Activated naive CD4-positive, alpha-beta T cell treated with anti-CD3 and anti-CD28 coated beads for 36 hours (primary cell): ENCODE measurements around the gene ITM2B. TPM values are rescaled to one million over a fixed set of nuclear protein-coding genes. Genes with fewer than 3 reads are reported as not detected.
A peak's percentile ranks its signal among the peaks of the same experiment; 100 is the strongest.
"Not testable (repeated sequence)": the region's sequence is repeated elsewhere in the genome, so short reads cannot be mapped to it uniquely, and the experiment has no call there.

Experiments
- CTCF ChIA-PET: fragments of 350-600 bp; sonication (Branson Sonifier 250); formaldehyde crosslinking; loops from one replicate; lab custom pipeline; 2021; ENCODE audit warnings: antibody characterized with exemption; lab: Charles Lee
- DNase-seq: peaks from one replicate; pipeline ENCODE4 v3.0.0-alpha.2; 2020
- H3K27ac Mint-ChIP-seq: one replicate; pipeline ENCODE4 v1.8.0; 2021; ENCODE audit warnings: mild to moderate bottlenecking, mixed read lengths
- H3K27me3 Mint-ChIP-seq: one replicate; pipeline ENCODE4 v1.8.0; 2021; ENCODE audit warnings: low read depth, mixed read lengths
- H3K36me3 Mint-ChIP-seq: one replicate; pipeline ENCODE4 v1.8.0; 2021; ENCODE audit warnings: low read depth, mixed read lengths
- H3K4me1 Mint-ChIP-seq: one replicate; pipeline ENCODE4 v1.8.0; 2021; ENCODE audit warnings: low read depth, mixed read lengths
- H3K4me3 Mint-ChIP-seq: one replicate; pipeline ENCODE4 v1.8.0; 2021; ENCODE audit warnings: mild to moderate bottlenecking, moderate library complexity, mixed read lengths
- H3K9me3 Mint-ChIP-seq: one replicate; pipeline ENCODE4 v1.8.0; 2021; ENCODE audit warnings: mixed read lengths
- intact Hi-C: fragments of 100-400 bp; cut with micrococcal nuclease; formaldehyde crosslinking; loops from one replicate; pipeline ENCODE4 v1.15.1; 2023
- total RNA-seq, 2 experiments: library from RNA; stranded (reverse); gene quantifications; one replicate each; pipeline ENCODE4 v1.2.3, GENCODE V29; 2021

Gene ITM2B
- total RNA-seq, 2 experiments from 2014 or later: 110 to 112 TPM

DNA sequence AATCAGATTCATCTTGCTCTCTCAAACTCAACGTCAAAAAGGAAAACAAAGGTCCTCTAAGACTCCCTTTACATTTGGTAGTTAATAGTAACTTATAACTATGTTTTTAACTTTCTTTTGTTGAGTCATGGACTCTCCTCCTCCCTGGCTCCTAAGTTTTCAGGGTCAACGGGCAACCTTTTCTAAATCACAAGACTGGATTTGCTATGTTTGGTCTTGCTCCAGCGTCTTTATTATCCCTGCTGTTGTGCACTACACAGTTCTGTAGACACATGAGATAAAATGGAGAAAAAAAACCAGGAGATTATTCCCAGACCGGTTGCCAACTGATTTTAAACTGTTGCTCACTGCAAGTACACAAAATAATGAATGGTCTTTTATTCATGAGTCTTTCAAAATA, 1.9 kb upstream of the ITM2B start:
- H3K4me3 Mint-ChIP-seq: no peak overlapping the region
- CTCF ChIA-PET: interaction anchor here (1.2 to 3.2 kb wide), 3 partner anchors 10 to 104 kb away, joined by 3 to 22 read pairs (median 6); no protein-coding TSS in a partner anchor
- peaks cover 47% of the 10 kb centered on the region for H3K4me1 Mint-ChIP-seq
- intact Hi-C loops: loop anchor here (10.0 kb wide), 1 partner anchor 1436 kb away; the partner anchor contains the start of gene ESD
- H3K36me3 Mint-ChIP-seq: peaks cover 2% of the 10 kb centered on the region
- no peaks in the 10 kb centered on the region for H3K27me3 Mint-ChIP-seq
- no peak overlapping the region for H3K27ac Mint-ChIP-seq
- DNase-seq: no peak
- H3K9me3 Mint-ChIP-seq: no peaks in the 10 kb centered on the region

GRCh38 chr13:48231933-48232332, 1.1 kb upstream of the ITM2B start:
- Mint-ChIP-seq H3K27ac (peak overlapping the region; percentile 92), H3K36me3 (peaks cover 2% of the 10 kb centered on the region), H3K27me3 (no peaks in the 10 kb centered on the region), H3K9me3 (no peaks in the 10 kb centered on the region), H3K4me1 (peaks cover 54% of the 10 kb centered on the region), H3K4me3 (peak overlapping the region; percentile 87)
- DNase-seq: no peak
- CTCF ChIA-PET: interaction anchor here (0.6 to 3.2 kb wide), 13 partner anchors 8 to 348 kb away, joined by 3 to 22 read pairs (median 4); partner anchors contain the start of gene NUDT15
- intact Hi-C loops: loop anchor here (2.0 to 10.0 kb wide), 3 partner anchors 181 to 1437 kb away; partner anchors contain the start of genes ESD, LPAR6 and RCBTB2

DNA sequence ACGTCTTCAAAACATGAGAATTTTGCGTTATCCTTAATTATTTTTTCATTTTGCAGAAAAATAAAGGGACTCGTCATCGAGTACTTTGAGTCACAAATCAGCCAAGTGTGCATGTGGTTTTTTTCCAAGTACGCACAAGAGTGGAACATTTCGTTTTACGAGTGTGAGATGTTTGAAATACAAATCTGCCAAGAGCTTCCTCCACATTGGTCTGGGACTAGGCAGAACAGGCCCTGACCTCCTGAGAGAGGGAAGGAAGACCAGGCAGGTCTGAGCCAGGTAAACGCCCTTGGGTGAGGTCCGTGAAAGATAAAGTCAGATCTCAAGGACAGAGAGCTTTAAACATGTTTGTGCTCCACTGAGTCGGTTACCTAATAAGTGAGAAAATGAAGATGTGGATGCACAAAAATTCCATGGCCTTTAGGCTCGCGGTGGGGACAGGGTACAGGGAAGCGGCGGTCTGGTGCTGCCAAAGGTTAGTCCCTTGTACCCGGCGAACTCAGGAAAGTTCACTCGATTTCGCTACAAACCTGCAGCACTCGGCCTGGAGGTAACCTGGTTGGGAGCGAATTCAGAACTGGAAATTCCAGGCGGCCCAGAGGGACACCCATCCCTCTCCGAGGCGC, 473 bp upstream of the ITM2B start:
- H3K4me3 Mint-ChIP-seq: peak overlapping the region; percentile 87
- peaks cover 2% of the 10 kb centered on the region for H3K36me3 Mint-ChIP-seq
- peak overlapping the region; percentile 92 for H3K27ac Mint-ChIP-seq
- intact Hi-C loops: loop anchor here (1.0 to 10.0 kb wide), 7 partner anchors 71 to 1438 kb away; partner anchors contain the start of genes ESD, LPAR6, RB1 and RCBTB2
- H3K27me3 Mint-ChIP-seq: no peaks in the 10 kb centered on the region
- H3K9me3 Mint-ChIP-seq: no peaks in the 10 kb centered on the region
- no peak for DNase-seq
- CTCF ChIA-PET: interaction anchor here (0.6 to 3.2 kb wide), 17 partner anchors 9 to 348 kb away, joined by 3 to 22 read pairs (median 3); partner anchors contain the start of gene NUDT15
- peaks cover 60% of the 10 kb centered on the region for H3K4me1 Mint-ChIP-seq

- H3K36me3 Mint-ChIP-seq: peaks cover 2% of the 10 kb centered on the region
- intact Hi-C loops: loop anchor here (1.0 to 10.0 kb wide), 9 partner anchors 13 to 1439 kb away; partner anchors contain the start of genes ESD, LPAR6, RB1 and RCBTB2
- no peaks in the 10 kb centered on the region for H3K9me3 Mint-ChIP-seq
- CTCF ChIA-PET: interaction anchor here (1.0 to 3.2 kb wide), 7 partner anchors 10 to 139 kb away, joined by 3 to 22 read pairs (median 6); partner anchors contain the start of gene MED4
- H3K27ac Mint-ChIP-seq: peak overlapping the region; percentile 94
- no peaks in the 10 kb centered on the region for H3K27me3 Mint-ChIP-seq
- peak overlapping the region; percentile 87 for H3K4me3 Mint-ChIP-seq
- peaks cover 60% of the 10 kb centered on the region for H3K4me1 Mint-ChIP-seq
- no peak for DNase-seq
Observed at GRCh38 chr13:48233889-48234488, 983 bp downstream of the ITM2B start.

GRCh38 chr13:48234566-48235340, 1.7 kb downstream of the ITM2B start:
- Mint-ChIP-seq H3K36me3 (peaks cover 2% of the 10 kb centered on the region), H3K27me3 (no peaks in the 10 kb centered on the region), H3K27ac (peak overlapping the region; percentile 94), H3K9me3 (no peaks in the 10 kb centered on the region), H3K4me3 (peak overlapping the region; percentile 87), H3K4me1 (peaks cover 64% of the 10 kb centered on the region)
- intact Hi-C loops: loop anchor here (1.0 to 10.0 kb wide), 9 partner anchors 14 to 1440 kb away; partner anchors contain the start of genes ESD and FNDC3A
- no peak for DNase-seq
- CTCF ChIA-PET: interaction anchor here (1.1 to 2.2 kb wide), 7 partner anchors 11 to 140 kb away, joined by 3 to 14 read pairs (median 4); partner anchors contain the start of gene MED4

GRCh38 chr13:48235341-48236135, 2.5 kb downstream of the ITM2B start:
- Mint-ChIP-seq H3K4me1 (peaks cover 65% of the 10 kb centered on the region), H3K9me3 (no peaks in the 10 kb centered on the region), H3K27ac (peak overlapping the region; percentile 70), H3K36me3 (peaks cover 2% of the 10 kb centered on the region), H3K27me3 (no peaks in the 10 kb centered on the region), H3K4me3 (peak overlapping the region; percentile 60)
- intact Hi-C loops: loop anchor here (1.0 to 10.0 kb wide), 9 partner anchors 14 to 1441 kb away; partner anchors contain the start of genes ESD and FNDC3A
- CTCF ChIA-PET: interaction anchor here (1.1 to 2.2 kb wide), 7 partner anchors 12 to 141 kb away, joined by 3 to 14 read pairs (median 4); partner anchors contain the start of gene MED4
- peak; percentile 27 for DNase-seq

GRCh38 chr13:48236528-48237353, 3.7 kb downstream of the ITM2B start:
- peak overlapping the region; percentile 23 for H3K4me3 Mint-ChIP-seq
- peak overlapping the region; percentile 15 for H3K27ac Mint-ChIP-seq
- intact Hi-C loops: loop anchor here (5.0 to 10.0 kb wide), 3 partner anchors 166 to 1442 kb away; partner anchors contain the start of genes ESD and FNDC3A
- no peaks in the 10 kb centered on the region for H3K27me3 Mint-ChIP-seq
- no peak for DNase-seq
- no peaks in the 10 kb centered on the region for H3K9me3 Mint-ChIP-seq
- CTCF ChIA-PET: interaction anchor here (0.7 to 2.2 kb wide), 4 partner anchors 35 to 1342 kb away, joined by 3 to 14 read pairs (median 4); no protein-coding TSS in a partner anchor
- peaks cover 2% of the 10 kb centered on the region for H3K36me3 Mint-ChIP-seq
- H3K4me1 Mint-ChIP-seq: peaks cover 68% of the 10 kb centered on the region

GRCh38 chr13:48239369-48239768, 6.4 kb downstream of the ITM2B start:
- H3K9me3 Mint-ChIP-seq, H3K27me3 Mint-ChIP-seq, DNase-seq, H3K36me3 Mint-ChIP-seq, H3K4me3 Mint-ChIP-seq: not testable (repeated sequence)
- intact Hi-C loops: loop anchor here (5.0 to 10.0 kb wide), 3 partner anchors 163 to 1445 kb away; partner anchors contain the start of genes ESD and FNDC3A
- Mint-ChIP-seq H3K4me1 (peaks cover 79% of the 10 kb centered on the region), H3K27ac (peak overlapping the region; percentile 24)
- CTCF ChIA-PET: interaction anchor here (0.6 to 2.1 kb wide), 4 partner anchors 18 to 492 kb away, joined by 3 to 10 read pairs (median 3); no protein-coding TSS in a partner anchor

- no peaks in the 10 kb centered on the region for H3K27me3 Mint-ChIP-seq
- peaks cover 75% of the 10 kb centered on the region for H3K4me1 Mint-ChIP-seq
- no peak overlapping the region for H3K27ac Mint-ChIP-seq
- no peak overlapping the region for H3K4me3 Mint-ChIP-seq
- intact Hi-C loops: no loop called here
- no peaks in the 10 kb centered on the region for H3K9me3 Mint-ChIP-seq
- no peaks in the 10 kb centered on the region for H3K36me3 Mint-ChIP-seq
- CTCF ChIA-PET: interaction anchor here (0.6 to 1.3 kb wide), 3 partner anchors 47 to 114 kb away, joined by 3 to 4 read pairs (median 3); no protein-coding TSS in a partner anchor
- DNase-seq: no peak
Observed at GRCh38 chr13:48241651-48242050, 8.6 kb downstream of the ITM2B start.

DNA sequence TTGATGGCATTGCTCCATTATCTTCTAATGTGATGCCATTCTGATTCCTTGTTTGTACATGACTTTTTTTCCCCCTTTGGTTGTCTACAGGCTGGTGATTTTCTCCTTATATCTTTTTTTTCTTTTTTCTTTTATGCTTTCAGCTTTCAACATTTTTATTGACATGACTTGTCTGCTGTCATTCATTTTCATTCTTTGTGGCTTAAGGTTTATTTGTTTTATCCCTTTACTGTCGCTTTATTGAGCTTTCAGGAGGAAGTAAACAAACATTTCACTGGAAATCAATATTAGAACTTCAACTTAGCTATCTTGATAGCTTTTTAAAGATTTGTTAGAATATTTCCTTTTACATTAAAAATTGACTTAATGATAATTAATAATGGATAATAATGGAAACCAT, 9.7 kb downstream of the ITM2B start:
- H3K36me3 Mint-ChIP-seq: no peaks in the 10 kb centered on the region
- DNase-seq: no peak
- H3K9me3 Mint-ChIP-seq: no peaks in the 10 kb centered on the region
- H3K4me1 Mint-ChIP-seq: peaks cover 67% of the 10 kb centered on the region
- intact Hi-C loops: no loop called here
- peak overlapping the region; percentile 31 for H3K27ac Mint-ChIP-seq
- CTCF ChIA-PET: interaction anchor here (0.7 kb wide), 1 partner anchor 123 kb away, joined by 3 read pairs; no protein-coding TSS in a partner anchor
- H3K27me3 Mint-ChIP-seq: no peaks in the 10 kb centered on the region
- no peak overlapping the region for H3K4me3 Mint-ChIP-seq
